HCT116 (cell line): ENCODE measurements around the gene THBS4. TPM values are rescaled to one million over a fixed set of nuclear protein-coding genes. Genes with fewer than 3 reads are reported as not detected.

Experiments
- ATAC-seq: fragments of 200-7000 bp; cut with Tn5 transposase; 2 replicates; pipeline ENCODE4 v1.9.1; 2020; ENCODE audit warnings: mild to moderate bottlenecking, moderate library complexity
- BruUV-seq: library from RNA; stranded (reverse); fragments of 400-500 nt; replicated peaks from 2 replicates; lab custom pipeline; 2021; lab: Mats Ljungman, UMichigan
- CTCF ChIA-PET: fragments of 300-600 bp; sonication (Branson Sonifier 250); formaldehyde crosslinking; loops from one replicate; lab custom pipeline; 2021; ENCODE audit warnings: antibody characterized with exemption; lab: Charles Lee
- POLR2A ChIA-PET: fragments of 300-600, 350-600 bp; sonication (Branson Sonifier 250); formaldehyde crosslinking; loops from one replicate; lab custom pipeline; 2021; ENCODE audit warnings: antibody characterized with exemption; lab: Charles Lee
- RAD21 ChIA-PET, 2 experiments: fragments of 300-600 bp; sonication (Branson Sonifier 250); formaldehyde crosslinking; loops; one replicate each; lab custom pipeline; 2023; ENCODE audit warnings: low total read pairs in 2 of 2; ENCODE audit not compliant: uncharacterized antibody in 2 of 2, unreplicated experiment in 2 of 2, low non-redundant PET in 1 of 2; lab: Charles Lee
- DNase-seq: peaks from one replicate; pipeline ENCODE4 v3.0.0-alpha.2; 2010; ENCODE audit warnings: low read depth, low spot score
- H2AFZ ChIP-seq: fragments of 200-600 bp; shearing (Covaris generic), sonication (generic); 2 replicates; pipeline ENCODE4 v1.6.1; 2017; ENCODE audit warnings: low read depth, mixed run types, mixed read lengths, antibody characterized with exemption, low read length; ENCODE audit not compliant: poor library complexity, severe bottlenecking
- H3K27ac ChIP-seq: 2 replicates; pipeline ENCODE4 v1.5.1; 2012; ENCODE audit warnings: low read depth, low read length
- H3K27me3 ChIP-seq: fragments of 200-600 bp; sonication (generic); 2 replicates; pipeline ENCODE4 v1.6.1; 2016; ENCODE audit warnings: mixed run types, low read length, mixed read lengths; ENCODE audit not compliant: insufficient read depth
- H3K36me3 ChIP-seq, 2 experiments: fragments of 200-500 bp in 1 of 2; fragments of 200-600 bp in 1 of 2; sonication (Bioruptor generic) in 1 of 2; sonication (generic) in 1 of 2; 2 replicates each; pipeline versions ENCODE4 v1.5.1 to v1.6.1; 2014 to 2016; ENCODE audit warnings: low read length in 2 of 2, inconsistent platforms in 1 of 2, mixed read lengths in 1 of 2, mixed run types in 1 of 2; ENCODE audit not compliant: insufficient read depth in 2 of 2, control insufficient read depth in 1 of 2
- H3K4me1 ChIP-seq, 2 experiments: fragments of 200-600 bp in 1 of 2; sonication (generic) in 1 of 2; 2 replicates each; pipeline versions ENCODE4 v1.5.1 to v1.6.1; 2012 to 2017; ENCODE audit warnings: low read length in 2 of 2, inconsistent platforms in 1 of 2, mild to moderate bottlenecking in 1 of 2, mixed read lengths in 1 of 2, mixed run types in 1 of 2, moderate library complexity in 1 of 2; ENCODE audit not compliant: insufficient read depth in 2 of 2, control insufficient read depth in 1 of 2
- H3K4me2 ChIP-seq: fragments of 200-600 bp; sonication (generic); 2 replicates; pipeline ENCODE4 v1.6.1; 2017; ENCODE audit warnings: mixed run types, low read length, mixed read lengths
- H3K4me3 ChIP-seq, 2 experiments: fragments of 200-600 bp in 1 of 2; sonication (generic) in 1 of 2; replicated peaks in 1 of 2; 2 replicates each; pipeline ENCODE4 v1.5.1; 2011 to 2016; ENCODE audit warnings: low read length in 2 of 2, control low read depth in 1 of 2, low read depth in 1 of 2, mild to moderate bottlenecking in 1 of 2, mixed read lengths in 1 of 2, mixed run types in 1 of 2
- H3K79me2 ChIP-seq: fragments of 200-600 bp; sonication (generic); 2 replicates; pipeline ENCODE4 v1.6.1; 2017; ENCODE audit warnings: mild to moderate bottlenecking, mixed run types, low read length, moderate library complexity, mixed read lengths; ENCODE audit not compliant: insufficient read depth
- H3K9ac ChIP-seq: fragments of 200-600 bp; sonication (generic); 2 replicates; pipeline ENCODE4 v1.6.1; 2016; ENCODE audit warnings: low read length, mixed read lengths
- H3K9me2 ChIP-seq: fragments of 200-600 bp; sonication (generic), shearing (Covaris generic); 2 replicates; pipeline ENCODE4 v1.6.1; 2017; ENCODE audit warnings: mixed run types, mild to moderate bottlenecking, moderate library complexity; ENCODE audit not compliant: insufficient read depth
- H3K9me3 ChIP-seq, 2 experiments: fragments of 200-500 bp in 1 of 2; fragments of 200-600 bp in 1 of 2; sonication (Bioruptor generic) in 1 of 2; sonication (generic) in 1 of 2; 2 replicates each; pipeline ENCODE4 v1.6.1; 2014 to 2017; ENCODE audit warnings: low read length in 2 of 2, mixed read lengths in 2 of 2, inconsistent platforms in 1 of 2, low read depth in 1 of 2, mild to moderate bottlenecking in 1 of 2, mixed run types in 1 of 2, moderate library complexity in 1 of 2; ENCODE audit not compliant: control insufficient read depth in 1 of 2, insufficient read depth in 1 of 2
- H4K20me1 ChIP-seq: fragments of 200-600 bp; sonication (generic), shearing (Covaris generic); 2 replicates; pipeline ENCODE4 v1.6.1; 2017; ENCODE audit warnings: mixed run types, mild to moderate bottlenecking, moderate library complexity; ENCODE audit not compliant: insufficient read depth
- EGR1 ChIP-seq: IDR thresholded peaks from 2 replicates; pipeline ENCODE4 v1.6.1; 2012; ENCODE audit warnings: low read depth
- FOSL1 ChIP-seq: IDR thresholded peaks from 2 replicates; pipeline ENCODE4 v1.6.1; 2012; ENCODE audit warnings: low read depth
- POLR2AphosphoS5 ChIP-seq: IDR thresholded peaks from 2 replicates; pipeline ENCODE4 v1.6.1; 2011; ENCODE audit warnings: mild to moderate bottlenecking, low read depth, low read length, moderate library complexity
- RAD21 ChIP-seq: IDR thresholded peaks from 2 replicates; pipeline ENCODE4 v1.6.1; 2012; ENCODE audit warnings: low read depth, mild to moderate bottlenecking
- SRF ChIP-seq: IDR thresholded peaks from 2 replicates; pipeline ENCODE4 v1.6.1; 2012; ENCODE audit warnings: low read depth
- TCF7L2 ChIP-seq: IDR thresholded peaks from 2 replicates; pipeline ENCODE4 v1.7.0; 2011; ENCODE audit warnings: borderline replicate concordance, inconsistent platforms; ENCODE audit not compliant: insufficient read depth, insufficient read length; ENCODE audit errors: extremely low read depth
- YY1 ChIP-seq: IDR thresholded peaks from 2 replicates; pipeline ENCODE4 v1.6.1; 2011; ENCODE audit warnings: low read length, low read depth, moderate library complexity, mild to moderate bottlenecking; ENCODE audit not compliant: insufficient replicate concordance; ENCODE audit errors: extremely low read depth
- ZFX ChIP-seq: fragments of 450-650 bp; IDR thresholded peaks from 2 replicates; pipeline ENCODE4 v1.6.1; 2017
- ZNF274 ChIP-seq: fragments of 200-500 bp; sonication (Bioruptor generic); IDR thresholded peaks from 2 replicates; pipeline ENCODE4 v1.6.1; 2014; ENCODE audit warnings: mild to moderate bottlenecking, low read depth, low read length, inconsistent platforms
- intact Hi-C: fragments of 100-400 bp; cut with micrococcal nuclease; formaldehyde crosslinking; loops from 2 replicates; pipeline ENCODE4 v1.10.0; 2022
- total RNA-seq: library from RNA; stranded (reverse); gene quantifications from one replicate; pipeline ENCODE4 v1.2.1, GENCODE V29; 2021; ENCODE audit not compliant: unreplicated experiment
- TF ChIP-seq, protein P1 (sequence below): IDR thresholded peaks from 2 replicates; pipeline ENCODE4 v1.6.1; 2012; ENCODE audit warnings: low read depth
- TF ChIP-seq, protein P2 (sequence below): IDR thresholded peaks from 2 replicates; pipeline ENCODE4 v1.6.1; 2012
- TF ChIP-seq, protein P3 (sequence below), 3 experiments: fragments of 200-600 bp in 1 of 3; sonication (generic) in 1 of 3; IDR thresholded peaks in 2 of 3; conservative IDR thresholded peaks in 1 of 3; 2 replicates each; pipeline ENCODE4 v1.5.1; 2012 to 2017; ENCODE audit warnings: low read depth in 2 of 3, low read length in 2 of 3, antibody characterized with exemption in 1 of 3, borderline replicate concordance in 1 of 3, control low read depth in 1 of 3, mild to moderate bottlenecking in 1 of 3, mixed read lengths in 1 of 3, mixed run types in 1 of 3, moderate library complexity in 1 of 3; ENCODE audit not compliant: insufficient read depth in 1 of 3
- TF ChIP-seq, protein P4 (sequence below): IDR thresholded peaks from 2 replicates; pipeline ENCODE4 v1.6.1; 2011; ENCODE audit warnings: mild to moderate bottlenecking, low read length, moderate library complexity; ENCODE audit not compliant: insufficient replicate concordance; ENCODE audit errors: extremely low read depth

THBS4 gene
- total RNA-seq, 1 experiment from 2014 or later = 1.5 TPM

DNA sequence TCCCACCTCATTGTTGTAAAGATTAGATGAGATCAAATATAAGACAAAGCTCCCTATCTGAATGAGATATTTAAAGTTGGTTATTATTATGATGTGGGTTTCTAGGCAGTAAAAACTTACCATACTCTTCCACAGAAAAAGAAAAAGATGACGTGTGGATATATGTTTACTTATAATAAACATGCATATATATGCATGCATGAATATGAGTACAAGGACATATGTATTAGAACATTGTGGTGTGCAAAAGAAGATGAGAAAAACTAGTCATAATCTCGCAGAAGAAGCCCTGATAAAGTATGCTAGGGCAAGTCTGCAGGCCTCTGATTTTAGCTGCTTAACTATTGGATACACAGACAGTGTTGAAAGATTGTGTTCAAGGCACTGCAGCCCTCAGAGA, 10.1 kb upstream of the THBS4 start:
- Histone ChIP-seq H3K36me3 (no peaks in the 10 kb centered on the region), H3K9me2 (no peaks in the 10 kb centered on the region), H3K4me2 (no peak overlapping the region), H3K27me3 (no peaks in the 10 kb centered on the region), H3K27ac (no peak overlapping the region), H3K9ac (no peak overlapping the region), H3K4me3 (no peak overlapping the region), H3K9me3 (no peaks in the 10 kb centered on the region), H3K4me1 (no peaks in the 10 kb centered on the region), H2AFZ (no peak overlapping the region), H4K20me1 (no peaks in the 10 kb centered on the region), H3K79me2 (no peaks in the 10 kb centered on the region)
- ATAC-seq (no peak), DNase-seq (no peak)
- TF ChIP-seq SRF (no peak), YY1 (no peak), RAD21 (no peak), ZFX (no peak), ZNF274 (no peak), POLR2AphosphoS5 (no peak), EGR1 (no peak), FOSL1 (no peak), TCF7L2 (no peak)
- TF ChIP-seq, protein P1, sequence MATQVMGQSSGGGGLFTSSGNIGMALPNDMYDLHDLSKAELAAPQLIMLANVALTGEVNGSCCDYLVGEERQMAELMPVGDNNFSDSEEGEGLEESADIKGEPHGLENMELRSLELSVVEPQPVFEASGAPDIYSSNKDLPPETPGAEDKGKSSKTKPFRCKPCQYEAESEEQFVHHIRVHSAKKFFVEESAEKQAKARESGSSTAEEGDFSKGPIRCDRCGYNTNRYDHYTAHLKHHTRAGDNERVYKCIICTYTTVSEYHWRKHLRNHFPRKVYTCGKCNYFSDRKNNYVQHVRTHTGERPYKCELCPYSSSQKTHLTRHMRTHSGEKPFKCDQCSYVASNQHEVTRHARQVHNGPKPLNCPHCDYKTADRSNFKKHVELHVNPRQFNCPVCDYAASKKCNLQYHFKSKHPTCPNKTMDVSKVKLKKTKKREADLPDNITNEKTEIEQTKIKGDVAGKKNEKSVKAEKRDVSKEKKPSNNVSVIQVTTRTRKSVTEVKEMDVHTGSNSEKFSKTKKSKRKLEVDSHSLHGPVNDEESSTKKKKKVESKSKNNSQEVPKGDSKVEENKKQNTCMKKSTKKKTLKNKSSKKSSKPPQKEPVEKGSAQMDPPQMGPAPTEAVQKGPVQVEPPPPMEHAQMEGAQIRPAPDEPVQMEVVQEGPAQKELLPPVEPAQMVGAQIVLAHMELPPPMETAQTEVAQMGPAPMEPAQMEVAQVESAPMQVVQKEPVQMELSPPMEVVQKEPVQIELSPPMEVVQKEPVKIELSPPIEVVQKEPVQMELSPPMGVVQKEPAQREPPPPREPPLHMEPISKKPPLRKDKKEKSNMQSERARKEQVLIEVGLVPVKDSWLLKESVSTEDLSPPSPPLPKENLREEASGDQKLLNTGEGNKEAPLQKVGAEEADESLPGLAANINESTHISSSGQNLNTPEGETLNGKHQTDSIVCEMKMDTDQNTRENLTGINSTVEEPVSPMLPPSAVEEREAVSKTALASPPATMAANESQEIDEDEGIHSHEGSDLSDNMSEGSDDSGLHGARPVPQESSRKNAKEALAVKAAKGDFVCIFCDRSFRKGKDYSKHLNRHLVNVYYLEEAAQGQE = no peak
- TF ChIP-seq, protein P2, sequence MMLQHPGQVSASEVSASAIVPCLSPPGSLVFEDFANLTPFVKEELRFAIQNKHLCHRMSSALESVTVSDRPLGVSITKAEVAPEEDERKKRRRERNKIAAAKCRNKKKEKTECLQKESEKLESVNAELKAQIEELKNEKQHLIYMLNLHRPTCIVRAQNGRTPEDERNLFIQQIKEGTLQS = no peak
- TF ChIP-seq, protein P3, sequence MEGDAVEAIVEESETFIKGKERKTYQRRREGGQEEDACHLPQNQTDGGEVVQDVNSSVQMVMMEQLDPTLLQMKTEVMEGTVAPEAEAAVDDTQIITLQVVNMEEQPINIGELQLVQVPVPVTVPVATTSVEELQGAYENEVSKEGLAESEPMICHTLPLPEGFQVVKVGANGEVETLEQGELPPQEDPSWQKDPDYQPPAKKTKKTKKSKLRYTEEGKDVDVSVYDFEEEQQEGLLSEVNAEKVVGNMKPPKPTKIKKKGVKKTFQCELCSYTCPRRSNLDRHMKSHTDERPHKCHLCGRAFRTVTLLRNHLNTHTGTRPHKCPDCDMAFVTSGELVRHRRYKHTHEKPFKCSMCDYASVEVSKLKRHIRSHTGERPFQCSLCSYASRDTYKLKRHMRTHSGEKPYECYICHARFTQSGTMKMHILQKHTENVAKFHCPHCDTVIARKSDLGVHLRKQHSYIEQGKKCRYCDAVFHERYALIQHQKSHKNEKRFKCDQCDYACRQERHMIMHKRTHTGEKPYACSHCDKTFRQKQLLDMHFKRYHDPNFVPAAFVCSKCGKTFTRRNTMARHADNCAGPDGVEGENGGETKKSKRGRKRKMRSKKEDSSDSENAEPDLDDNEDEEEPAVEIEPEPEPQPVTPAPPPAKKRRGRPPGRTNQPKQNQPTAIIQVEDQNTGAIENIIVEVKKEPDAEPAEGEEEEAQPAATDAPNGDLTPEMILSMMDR (IDR thresholded peaks at IDR 0.05 in 2 of 3, conservative IDR thresholded peaks at IDR 0.05 in 1 of 3; ENCODE audit: borderline replicate concordance in 1 of 3, insufficient read depth in 1 of 3, low read depth in 2 of 3, low read length in 2 of 3) = no peak
- TF ChIP-seq, protein P4, sequence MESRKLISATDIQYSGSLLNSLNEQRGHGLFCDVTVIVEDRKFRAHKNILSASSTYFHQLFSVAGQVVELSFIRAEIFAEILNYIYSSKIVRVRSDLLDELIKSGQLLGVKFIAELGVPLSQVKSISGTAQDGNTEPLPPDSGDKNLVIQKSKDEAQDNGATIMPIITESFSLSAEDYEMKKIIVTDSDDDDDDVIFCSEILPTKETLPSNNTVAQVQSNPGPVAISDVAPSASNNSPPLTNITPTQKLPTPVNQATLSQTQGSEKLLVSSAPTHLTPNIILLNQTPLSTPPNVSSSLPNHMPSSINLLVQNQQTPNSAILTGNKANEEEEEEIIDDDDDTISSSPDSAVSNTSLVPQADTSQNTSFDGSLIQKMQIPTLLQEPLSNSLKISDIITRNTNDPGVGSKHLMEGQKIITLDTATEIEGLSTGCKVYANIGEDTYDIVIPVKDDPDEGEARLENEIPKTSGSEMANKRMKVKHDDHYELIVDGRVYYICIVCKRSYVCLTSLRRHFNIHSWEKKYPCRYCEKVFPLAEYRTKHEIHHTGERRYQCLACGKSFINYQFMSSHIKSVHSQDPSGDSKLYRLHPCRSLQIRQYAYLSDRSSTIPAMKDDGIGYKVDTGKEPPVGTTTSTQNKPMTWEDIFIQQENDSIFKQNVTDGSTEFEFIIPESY = no peak
- no TSS peak for BruUV-seq
- intact Hi-C loops = no loop called here
- ChIA-PET POLR2A (no interaction called here), CTCF (no interaction called here), RAD21 (no interaction called here)
